ENCODE results near the gene SLIT1.

DNA sequence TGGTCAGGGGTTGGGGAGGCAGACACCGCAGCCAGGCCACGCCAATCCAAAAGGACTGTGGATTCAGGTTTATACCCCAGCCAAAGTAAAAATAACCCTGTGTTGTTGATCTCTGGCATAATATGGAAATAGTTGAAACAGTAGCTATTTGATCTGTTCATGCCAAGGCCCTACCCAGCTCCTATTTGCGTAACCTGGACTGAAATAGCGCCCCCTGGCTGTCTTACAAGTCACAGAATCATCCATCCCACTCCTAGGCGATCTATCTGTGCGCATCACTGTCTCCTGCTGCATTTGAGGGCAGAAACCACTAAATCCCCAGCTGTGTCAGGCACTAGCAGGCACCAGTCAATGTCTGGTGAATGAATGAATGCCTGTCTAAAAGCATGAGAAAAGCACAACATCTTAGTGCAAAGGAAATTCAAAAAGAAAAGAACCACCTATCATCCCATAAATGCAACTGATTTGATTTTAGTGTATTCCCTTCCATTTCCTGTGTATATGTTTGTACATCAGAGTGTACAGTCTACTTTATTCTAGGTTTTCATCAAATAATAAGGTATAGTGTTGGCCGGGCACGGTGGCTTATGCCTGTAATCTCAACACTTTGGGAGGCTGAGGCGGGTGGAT is 160.0 kb downstream of the SLIT1 start:
- TF ChIP-seq CTCF (conservative IDR thresholded peaks at IDR 0.05) (peak; percentile 80), ZFX (IDR thresholded peaks at IDR 0.05) (no peak)

All from C4-2B (cell line).